Measurements from ENCODE around the gene NCR2.

The NCR2 gene

DNA sequence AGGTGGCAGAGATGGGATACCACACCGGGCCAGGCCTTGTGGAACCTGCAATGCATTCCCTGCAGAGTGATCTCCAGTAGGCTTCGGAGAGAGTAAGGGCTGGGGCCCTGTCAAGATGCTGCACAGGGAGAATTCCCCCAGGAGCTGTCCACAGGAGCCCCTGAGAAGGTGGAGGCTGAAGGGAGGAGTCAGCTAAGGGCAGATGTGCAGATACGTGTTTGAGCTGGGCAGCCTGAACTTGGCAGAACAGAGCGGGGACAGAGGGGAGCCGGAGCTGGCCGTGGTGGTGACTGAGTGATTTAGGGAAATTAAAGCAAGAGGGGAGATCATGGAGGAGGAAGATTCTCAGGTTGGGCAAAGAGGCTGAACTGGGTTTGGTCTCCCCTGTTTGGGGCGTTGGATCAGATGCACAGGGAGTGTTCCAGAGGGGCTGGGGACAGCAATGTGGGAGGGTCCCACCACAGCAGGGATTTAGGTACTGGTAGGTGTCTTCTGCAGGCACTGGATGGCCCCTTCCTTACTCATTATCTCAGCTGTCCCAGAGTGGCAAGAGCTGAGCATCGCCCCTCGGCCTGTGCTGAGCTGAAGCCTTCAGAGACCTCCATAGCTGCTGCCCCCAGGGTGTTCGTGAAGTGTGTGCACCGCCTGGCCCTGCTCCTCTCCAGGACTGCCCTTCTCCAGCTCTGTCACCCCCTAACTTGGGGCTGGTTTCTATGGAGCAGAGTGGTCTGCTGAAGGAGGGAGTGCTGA lies 3.8 kb upstream of the NCR2 start:
- no peak for DNase-seq (ENCODE audit: low read depth in 2 of 2)

DNA sequence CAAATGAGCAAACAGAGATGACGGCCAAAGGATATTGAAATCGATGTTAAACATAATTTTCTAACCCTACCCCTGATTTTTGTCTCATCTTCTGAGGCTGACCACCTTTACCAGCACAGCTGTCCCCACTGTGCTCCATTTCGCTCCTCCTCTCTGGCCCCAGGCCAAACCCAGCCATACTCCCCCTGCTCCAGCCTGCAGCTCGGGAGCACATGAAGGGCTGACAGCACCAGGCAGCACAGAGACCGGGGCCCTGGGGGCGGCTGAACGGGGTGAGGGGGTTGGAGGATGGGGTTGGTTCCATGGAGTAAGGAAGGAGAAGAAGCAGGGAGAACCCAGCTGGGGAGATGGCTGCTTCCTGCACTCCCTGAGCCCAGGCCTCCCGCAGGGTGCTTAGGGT lies 3.2 kb upstream of the NCR2 start:
- no peak for DNase-seq (ENCODE audit: low read depth in 2 of 2)

DNA sequence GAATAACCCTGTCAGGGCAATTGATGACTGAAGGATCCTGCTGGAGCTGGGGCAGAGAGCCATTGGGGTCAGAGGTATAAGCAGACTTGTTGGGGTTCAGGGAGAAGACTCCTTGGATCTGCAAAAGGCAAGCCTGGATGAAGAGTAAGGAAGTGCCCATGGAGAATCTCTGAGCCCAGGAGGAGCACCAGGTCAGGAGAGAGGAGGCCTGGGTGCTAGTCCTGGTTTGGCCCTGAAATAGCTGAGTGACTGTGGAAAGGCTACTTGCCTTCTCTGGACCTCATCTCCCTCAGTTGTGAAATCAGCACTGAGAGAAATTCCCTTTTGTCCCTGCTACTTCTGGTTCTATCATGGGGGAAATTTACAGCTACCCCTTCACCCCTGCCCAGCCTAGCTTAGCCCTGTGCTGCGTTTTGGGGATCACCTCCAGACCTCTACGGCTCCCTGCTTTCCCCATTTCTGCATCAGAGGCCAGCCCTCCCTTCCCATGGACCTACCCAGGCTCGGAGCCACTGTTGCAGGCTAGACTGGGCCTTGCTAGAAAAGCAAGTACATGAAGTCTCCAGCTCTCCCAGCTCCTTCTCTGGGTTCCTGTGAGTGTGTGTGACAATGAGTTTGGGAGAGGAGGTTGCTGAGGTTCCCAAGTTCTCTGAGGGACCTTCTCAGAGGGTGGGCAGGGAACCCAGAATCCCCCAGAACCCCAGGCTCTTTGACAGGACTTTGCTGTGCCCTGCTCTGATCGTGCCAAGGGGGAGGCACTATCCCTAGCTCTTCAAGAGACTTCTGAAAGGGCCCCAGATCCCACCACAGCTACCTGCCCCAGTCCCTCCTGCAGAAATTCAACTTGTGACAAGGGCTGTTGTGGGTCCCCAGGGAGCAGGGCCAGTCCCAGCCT lies 2.3 kb upstream of the NCR2 start:
- no peak for DNase-seq (ENCODE audit: low read depth in 2 of 2)

DNA sequence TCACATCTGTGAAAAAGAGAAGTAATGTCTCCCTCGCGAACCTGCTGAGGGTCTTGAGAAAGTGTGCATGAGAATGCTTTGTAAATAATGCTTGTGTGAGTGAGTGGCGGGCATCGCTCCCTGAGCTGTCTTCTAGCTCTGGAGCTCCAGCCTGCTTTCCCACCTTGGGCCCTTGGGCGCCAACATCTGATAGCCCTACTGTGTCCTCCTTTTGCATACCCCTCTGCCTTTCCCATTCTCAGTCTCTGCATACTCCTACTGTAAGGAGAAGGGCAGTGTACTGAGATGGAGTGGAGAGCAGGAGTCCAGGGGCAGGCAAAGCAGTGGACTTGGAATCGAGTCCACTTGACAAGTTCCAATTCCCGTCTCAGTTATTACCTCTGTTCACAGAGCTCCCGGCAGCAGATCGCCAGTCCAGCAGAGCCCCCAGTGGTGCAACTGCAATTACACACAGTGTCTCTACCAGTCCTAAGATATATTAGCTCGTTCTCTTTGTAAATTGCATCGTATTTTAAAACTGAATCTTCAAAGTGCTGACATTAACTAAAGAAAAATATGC lies 847 bp upstream of the NCR2 start:
- no peak for DNase-seq (ENCODE audit: low read depth in 2 of 2)

DNA sequence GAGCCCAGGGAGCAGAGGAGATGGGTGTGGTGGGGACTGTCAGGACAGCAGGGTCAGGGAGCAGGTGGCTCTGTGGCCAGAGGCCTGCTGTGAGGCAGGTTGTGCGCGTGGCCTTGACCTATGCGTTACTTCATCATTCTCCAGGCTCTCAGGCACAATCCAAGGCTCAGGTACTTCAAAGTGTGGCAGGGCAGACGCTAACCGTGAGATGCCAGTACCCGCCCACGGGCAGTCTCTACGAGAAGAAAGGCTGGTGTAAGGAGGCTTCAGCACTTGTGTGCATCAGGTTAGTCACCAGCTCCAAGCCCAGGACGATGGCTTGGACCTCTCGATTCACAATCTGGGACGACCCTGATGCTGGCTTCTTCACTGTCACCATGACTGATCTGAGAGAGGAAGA lies 535 bp downstream of the NCR2 start:
- DNase-seq (ENCODE audit: low read depth in 2 of 2) = no peak

DNA sequence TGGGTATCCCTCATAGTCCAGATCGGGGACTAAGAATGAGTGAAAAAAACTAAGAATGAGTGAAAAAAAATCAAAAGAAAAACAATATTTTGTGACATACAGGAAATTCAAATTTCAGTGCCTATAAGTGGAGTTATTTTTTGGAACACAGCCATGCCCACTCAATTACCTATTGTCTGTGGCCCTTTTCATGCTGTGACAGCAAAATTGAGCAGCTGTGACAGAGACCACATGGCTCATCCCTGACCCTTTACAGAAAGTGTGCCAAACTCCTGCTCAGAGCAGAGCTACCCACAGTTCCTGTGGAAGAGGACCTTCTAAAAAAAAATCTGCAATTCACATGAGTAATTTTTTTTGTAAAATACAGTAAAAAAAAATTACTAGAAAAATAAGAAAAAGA lies 1.4 kb downstream of the NCR2 start:
- DNase-seq (ENCODE audit: low read depth in 2 of 2) = no peak

DNA sequence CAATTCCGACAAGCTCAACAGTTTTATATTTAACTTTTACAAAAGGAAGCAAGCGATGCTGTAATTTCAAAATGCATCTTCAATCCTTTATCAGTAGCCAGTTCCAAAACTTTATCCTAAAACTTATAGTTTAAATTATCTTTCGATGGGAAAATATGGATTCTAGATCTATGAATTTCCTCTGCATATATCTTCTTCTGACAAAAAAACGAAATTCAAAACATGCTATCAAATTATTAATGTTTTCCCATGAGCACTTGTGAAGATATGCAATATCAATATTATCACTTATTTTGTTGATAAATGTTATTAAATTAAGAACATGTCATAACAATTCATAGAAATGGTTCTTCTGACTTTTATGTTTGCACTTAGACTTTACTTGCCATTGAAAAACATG lies 2.3 kb downstream of the NCR2 start:
- DNase-seq (ENCODE audit: low read depth in 2 of 2) = no peak

DNA sequence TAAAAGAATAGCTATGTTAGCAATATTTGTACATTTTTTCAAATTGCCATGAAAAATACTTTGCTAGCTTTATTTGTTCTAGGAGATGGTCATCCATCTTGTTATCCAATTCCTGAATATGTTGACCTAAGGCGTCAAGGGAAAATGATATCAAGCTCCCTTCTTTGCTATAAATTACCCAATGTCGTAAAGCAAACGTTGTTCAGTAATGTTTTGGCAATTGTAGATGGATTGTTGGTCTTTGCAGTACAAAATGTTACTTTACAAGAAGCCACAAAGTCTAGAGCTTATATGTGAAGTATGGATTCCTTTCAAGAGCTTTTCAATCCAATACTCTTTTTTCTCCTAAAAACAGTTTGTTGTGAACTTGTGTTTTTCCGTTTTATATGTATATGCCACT lies 3.3 kb downstream of the NCR2 start:
- DNase-seq (ENCODE audit: low read depth in 2 of 2) = no peak

DNA sequence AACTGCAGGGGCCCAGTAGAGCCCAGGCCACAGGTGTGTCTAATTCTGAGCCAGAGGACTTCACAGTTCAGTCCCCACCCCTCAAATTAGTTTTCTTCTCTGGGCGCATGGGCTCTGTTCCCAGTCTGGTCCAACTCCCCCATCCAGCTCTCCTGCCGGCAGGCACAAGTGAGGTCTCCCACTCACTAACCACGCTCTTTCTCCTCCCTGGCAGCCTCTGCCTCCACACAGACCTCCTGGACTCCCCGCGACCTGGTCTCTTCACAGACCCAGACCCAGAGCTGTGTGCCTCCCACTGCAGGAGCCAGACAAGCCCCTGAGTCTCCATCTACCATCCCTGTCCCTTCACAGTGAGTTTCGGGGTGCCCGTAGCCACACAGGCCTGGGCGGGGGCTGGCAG lies 6.2 kb downstream of the NCR2 start:
- no peak for DNase-seq (ENCODE audit: low read depth in 2 of 2)

DNA sequence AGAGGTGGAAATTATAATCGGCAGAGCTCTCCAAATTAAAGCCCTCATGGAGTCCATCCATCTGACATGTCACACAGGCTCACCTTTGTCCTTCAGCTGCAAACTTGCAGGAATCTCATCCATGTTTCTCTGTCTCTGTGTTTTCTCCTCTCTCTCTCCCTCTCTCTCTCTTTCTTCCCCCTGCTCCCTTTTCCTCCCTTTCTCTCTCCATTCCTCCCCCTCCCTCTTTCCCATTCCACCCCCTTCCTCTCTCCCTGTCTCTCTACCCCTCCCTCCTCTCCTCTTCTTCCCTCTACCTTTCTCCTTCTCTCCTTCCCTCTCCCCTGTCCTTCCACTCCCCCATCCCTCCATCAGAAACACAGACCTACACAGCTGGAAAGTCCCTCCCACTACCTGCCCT lies 6.8 kb downstream of the NCR2 start:
- DNase-seq (ENCODE audit: low read depth in 2 of 2) = no peak

DNA sequence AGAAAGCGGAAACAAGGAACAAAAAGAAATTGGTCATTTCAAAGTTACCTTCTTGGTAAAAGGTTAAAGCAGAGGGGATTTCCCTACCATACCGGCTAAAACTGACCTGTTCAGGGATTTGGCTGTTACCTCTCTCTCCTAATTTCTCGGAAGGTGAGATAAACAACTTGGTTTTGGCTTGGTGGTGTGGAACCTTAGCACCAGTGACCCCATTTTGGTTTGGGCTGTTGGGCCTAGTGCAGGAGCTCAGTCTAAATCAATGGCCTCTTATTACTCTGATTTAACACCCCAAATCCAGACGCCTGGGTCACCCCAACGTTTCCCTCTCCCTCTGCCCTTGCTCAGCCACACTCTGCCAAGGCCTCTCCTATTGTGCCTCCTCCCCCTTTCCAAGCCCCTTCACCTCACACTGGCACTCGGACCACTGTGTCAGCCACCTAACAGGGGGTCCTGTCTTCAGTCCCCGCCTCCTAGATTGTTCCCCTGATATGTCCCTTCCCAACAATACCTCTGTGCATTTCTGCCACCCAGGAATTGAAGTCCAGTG lies 8.3 kb downstream of the NCR2 start:
- no peak for DNase-seq (ENCODE audit: low read depth in 2 of 2)

DNA sequence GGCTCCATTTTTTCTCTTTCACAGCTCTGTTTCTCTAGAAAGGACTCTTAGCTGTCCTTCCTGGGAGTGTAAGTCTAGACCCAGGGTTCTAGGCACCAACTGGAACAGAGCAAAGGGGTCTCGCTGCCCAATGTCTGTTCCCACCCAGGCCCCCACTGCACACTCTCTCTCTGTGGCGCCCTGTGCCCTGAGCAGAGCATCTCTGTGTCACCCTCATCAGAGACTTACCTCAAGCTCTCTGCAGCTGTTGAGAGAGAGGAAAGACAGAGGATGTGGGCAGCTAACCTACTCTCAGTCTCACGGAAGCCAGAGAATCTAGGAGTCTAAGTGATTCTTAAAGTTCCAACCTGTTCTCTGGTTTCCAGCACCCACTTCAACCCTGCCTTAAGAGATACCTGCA lies 9.5 kb downstream of the NCR2 start:
- no peak for DNase-seq (ENCODE audit: low read depth in 2 of 2)

DNA sequence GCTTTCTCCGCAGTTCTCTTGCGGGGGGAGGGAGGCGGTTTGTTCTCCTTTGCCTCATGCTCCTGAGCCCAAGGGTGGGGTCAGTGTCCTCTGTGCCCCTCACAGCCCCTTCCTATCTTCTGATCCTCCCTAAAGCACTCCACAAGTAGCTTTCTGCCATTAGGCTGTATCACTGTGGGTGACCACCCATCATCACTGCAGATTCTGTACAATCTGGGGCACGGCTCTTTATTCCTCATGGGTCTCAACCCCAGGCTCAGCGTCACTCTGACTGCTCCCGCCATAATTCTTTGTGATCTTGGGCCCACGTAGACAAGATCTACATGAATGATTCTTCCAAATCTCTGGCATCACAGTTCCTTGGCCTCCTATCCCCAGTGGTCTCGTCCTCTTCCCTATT lies 10.5 kb downstream of the NCR2 start:
- no peak for DNase-seq (ENCODE audit: low read depth in 2 of 2)

DNA sequence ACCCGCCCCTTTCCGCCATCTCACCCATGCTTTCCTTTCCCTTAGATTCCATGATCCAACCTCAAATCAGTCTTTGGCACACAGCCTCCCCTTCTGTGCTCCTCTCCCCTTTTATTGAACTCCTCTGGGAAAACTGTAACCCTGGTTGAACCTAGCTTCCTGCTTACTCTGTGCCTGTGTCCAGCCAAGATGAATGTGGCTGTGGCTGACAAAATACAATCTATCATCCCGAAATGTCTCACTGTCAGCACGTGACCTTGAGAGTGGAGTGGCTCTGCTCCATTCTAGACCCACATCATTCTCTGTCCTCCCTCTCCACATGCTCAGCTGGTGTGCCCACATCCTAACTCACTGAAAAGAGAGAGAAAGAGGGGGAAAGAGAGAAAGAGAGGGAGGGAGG lies 11.0 kb downstream of the NCR2 start:
- no peak for DNase-seq (ENCODE audit: low read depth in 2 of 2)

DNA sequence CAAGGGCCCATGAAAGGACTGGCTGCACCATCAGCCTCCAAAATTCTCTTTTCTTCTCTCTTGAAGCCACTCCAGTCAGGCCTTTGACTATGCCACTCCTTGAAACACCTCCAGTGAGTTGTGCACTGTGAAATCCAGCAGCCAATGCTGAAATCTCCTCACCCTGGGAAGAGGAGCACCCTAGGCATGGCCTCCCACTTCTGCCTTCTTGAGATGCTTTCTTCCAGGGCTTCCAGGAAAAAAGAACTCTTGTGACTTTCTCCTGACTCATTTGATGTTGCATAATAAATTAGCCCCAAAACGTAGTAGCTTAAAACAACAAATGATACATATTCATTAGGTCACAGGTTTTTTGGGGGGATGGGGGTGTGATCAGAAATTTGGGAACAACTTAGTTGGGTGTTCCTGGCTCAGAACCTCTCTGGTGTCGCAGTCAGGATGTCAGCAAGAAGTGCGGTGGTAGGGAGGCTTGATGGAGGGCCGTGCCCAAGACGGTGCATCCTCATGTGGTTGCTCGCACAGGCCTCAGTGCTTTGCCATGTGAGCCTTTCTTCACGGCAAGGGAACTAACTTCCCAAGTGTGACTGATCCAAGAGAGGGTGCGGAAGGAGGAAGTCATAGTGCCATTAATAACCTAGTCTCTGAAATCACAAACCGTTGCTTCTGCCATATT lies 12.1 kb downstream of the NCR2 start:
- no peak for DNase-seq (ENCODE audit: low read depth in 2 of 2)

DNA sequence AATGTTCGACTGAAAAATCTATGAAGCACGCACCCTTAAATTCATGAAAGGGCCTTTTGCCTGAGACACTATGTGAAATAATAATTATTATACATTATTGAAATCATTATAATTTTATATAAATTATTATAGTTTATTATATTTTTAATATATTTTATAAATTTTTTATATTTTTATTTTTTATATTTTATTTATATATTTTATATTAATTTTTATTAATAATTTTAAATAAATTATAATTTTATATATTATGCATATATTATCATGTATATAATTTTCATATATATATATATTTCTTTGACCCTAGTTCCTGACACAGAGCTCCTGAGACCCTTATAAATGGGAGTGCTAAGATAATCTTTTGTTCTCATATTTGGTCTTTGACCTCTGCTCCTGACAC lies 13.5 kb downstream of the NCR2 start:
- no peak for DNase-seq (ENCODE audit: low read depth in 2 of 2)

DNA sequence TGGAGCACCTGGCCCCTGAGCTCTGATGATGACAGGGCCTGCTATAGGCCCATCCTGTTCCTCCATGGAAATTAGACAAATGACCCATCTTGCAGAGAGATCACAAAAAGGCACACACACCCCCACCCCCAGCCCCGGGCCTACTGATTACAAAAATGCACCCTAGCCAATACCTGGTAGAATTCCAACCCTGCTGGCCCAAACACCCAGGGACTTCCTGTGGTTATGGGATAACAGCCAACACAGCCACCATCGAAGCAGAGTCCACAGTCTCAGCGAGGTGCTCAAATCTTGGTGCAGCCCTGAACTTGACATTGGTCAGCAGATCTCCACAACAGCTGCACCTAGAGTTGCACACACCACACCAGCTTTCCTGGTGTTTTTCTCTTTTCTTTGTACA lies 17.0 kb downstream of the NCR2 start:
- no peak for DNase-seq (ENCODE audit: low read depth in 2 of 2)

DNA sequence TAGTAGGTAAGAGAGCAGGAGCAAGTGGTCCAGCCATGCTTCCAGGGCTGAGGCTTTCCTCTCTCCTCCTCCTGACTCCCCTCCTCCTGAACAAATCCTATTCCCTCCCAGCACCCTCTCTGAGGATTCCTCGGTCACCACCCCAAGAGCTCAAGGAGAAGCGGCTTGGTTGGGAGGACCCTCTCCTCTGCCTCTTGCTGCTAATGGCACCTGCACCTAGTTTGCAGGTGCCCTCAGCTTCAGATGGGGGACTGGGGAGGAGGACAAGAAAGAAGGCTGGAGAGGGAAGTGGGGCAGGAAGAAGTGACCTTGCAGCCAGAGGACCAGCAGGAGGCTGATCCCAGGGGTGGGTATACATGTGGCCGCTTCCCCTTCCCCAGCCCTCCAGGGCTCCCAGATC lies 17.5 kb downstream of the NCR2 start:
- no peak for DNase-seq (ENCODE audit: low read depth in 2 of 2)

DNA sequence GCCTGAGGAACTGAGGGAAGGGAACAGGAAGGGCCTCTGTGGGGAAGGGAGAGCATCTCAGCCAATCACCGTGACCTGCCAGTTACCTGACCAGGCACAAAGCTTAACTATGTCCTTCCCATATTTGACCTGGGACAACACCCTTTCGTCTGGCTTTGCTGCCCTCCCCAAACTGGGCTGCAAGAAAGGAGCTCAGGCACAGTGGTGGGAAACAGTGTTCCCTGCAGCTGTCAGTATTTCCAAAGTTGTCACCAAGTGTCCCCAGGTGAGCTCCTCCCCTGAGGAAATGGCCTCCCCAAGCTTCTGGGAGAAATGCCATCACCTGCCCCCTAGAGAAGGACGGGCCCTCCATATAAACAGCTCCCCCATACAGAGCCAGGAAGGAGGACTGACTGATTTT lies 17.9 kb downstream of the NCR2 start:
- no peak for DNase-seq (ENCODE audit: low read depth in 2 of 2)

DNA sequence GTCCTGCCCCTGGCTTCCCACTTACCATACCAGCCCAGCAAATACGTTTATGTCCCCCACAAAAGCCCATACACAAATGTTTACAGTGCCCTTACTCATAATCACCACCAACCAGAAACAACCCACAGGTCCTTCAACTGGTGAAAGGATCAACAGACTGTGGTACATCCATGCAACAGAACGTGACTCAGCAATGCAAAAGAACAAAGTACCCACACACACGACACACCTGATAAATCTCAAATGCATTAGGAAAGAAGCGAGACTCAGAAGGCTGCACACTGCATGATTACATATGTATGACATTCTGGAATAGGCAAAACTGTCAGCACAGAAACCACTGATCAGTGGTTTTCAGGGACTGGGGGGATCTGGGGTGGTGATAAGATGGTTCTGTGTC lies 20.5 kb downstream of the NCR2 start:
- DNase-seq (ENCODE audit: low read depth in 2 of 2) = no peak

DNA sequence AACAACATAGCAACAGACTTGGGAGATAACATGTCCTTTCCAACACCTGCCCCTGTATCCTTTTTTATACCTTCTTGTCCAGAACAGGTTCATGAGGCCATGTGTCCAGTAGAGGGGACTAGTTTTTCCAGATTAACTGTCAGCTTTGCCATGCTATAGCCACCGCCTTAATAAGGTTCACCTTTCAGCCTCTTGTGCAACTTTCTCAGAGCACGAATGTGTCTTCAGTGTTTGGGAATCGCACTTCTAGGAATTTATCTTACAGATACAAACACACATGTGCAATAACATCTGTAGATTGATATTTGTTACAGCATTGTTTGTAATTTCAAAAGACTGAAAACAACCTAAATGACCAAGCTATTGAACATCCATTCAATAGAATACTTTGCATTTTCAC lies 21.4 kb downstream of the NCR2 start:
- DNase-seq (ENCODE audit: low read depth in 2 of 2) = no peak

DNA sequence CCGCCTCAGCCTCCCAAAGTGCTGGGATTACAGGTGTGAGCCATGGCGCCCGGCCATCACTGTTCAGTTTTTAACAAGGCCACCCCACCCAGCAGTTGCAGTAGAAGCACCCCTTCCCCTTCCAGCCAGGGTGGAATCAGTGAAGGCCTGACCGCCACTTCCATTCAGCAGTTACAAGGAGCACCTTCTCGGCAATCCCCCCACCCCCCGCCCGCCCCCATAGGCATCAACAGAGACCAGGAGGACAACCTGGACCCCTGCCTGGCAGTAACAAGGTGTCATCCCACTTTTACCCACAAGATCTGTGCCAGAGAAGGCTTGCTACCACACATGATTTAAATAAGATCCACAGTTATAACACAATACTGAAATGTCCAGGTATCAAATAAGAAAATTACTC lies 23.1 kb downstream of the NCR2 start:
- no peak for DNase-seq (ENCODE audit: low read depth in 2 of 2)

Measured in fibroblast of skin of left biceps (primary cell).